Erythroblast (primary cell): Measurements from ENCODE around the gene LPO.

Experiments used
- DNase-seq, 2 experiments: peaks; one replicate each; lab custom pipeline; 2025; lab: John Stamatoyannopoulos, UW
- GATA1 ChIP-seq: IDR thresholded peaks from 2 replicates; pipeline ENCODE4 v1.6.1; 2011; ENCODE audit warnings: low read depth, mild to moderate bottlenecking, control low read depth, low read length, moderate library complexity
- POLR2A ChIP-seq: IDR thresholded peaks from 2 replicates; pipeline ENCODE4 v1.6.1; 2011; ENCODE audit warnings: mild to moderate bottlenecking, low read length

LPO gene

DNA sequence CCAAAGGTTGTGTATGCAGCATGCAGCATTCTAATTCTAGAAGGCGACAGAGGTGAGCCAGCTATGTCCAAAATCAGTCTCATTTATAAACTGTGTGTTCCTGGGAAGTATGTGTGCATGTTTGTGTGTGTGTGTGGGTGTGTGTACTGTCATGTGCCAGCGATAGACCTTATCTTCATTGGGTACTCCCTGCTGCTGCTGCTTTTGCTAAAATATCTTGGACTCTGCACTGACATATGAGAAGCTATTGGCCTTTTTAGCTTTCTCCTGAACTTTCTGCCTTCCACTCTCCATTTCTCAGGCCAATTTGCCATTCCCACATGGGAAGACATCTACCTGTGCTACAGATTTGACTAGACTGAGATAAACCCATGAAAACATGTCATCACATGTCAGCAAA, 2.0 kb upstream of the LPO start:
- TF ChIP-seq GATA1: no peak
- TF ChIP-seq POLR2A: no peak
- DNase-seq: peak; percentile 61 to 71

DNA sequence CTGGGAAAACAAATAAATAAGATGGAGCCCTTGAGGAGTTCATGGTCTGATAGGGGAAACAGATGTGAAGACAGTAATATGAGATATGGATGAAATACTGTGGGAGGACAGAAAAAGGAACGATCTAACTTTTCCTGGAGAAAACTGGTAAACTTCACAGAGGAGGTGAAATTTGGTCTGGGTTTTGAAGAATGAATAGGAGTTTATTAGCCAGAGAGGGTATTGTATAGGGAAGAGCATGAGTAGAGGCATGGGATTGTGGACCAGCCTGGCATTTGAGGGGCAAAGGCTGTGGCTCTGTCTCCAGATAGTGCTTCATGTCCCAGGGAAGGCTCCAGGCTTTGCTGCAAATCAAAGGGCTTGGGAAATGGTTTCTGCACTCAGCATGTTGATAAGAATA, 1.6 kb downstream of the LPO start:
- TF ChIP-seq GATA1 (no peak), POLR2A (no peak)

DNA sequence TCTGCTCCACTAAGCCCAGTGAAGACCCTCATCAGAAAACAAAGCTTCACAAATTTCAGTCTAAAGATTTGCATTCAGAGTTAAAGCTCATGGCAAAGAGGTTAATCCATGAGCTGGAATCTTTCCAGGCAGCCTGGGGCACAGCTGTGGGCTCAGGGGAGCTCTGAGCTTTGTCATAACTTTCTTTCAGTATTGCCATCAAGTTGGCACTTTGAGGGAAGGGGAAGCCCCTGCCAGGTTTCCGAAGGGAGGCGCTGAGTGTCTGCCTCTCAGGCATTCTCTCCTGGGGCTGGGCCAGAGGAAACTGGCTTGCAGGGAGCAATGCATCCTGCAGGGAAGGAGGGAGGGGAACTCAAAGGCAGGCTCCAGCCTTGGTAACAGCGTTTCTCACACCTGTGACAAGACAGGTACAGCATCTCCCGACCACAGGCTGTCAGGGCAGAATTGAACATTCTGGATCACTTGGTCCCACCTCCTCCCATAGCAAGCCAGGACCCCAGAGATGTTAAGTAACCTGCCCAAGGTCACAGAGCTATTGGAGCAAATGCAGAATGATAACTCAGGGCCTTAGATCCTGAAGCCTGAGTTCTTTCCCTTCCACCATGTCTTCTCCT, 3.9 kb downstream of the LPO start:
- no peak for DNase-seq
- TF ChIP-seq GATA1: no peak
- no peak for TF ChIP-seq POLR2A

More for the DNA sequence above, 1.6 kb downstream of the LPO start:
- no peak for DNase-seq

DNA sequence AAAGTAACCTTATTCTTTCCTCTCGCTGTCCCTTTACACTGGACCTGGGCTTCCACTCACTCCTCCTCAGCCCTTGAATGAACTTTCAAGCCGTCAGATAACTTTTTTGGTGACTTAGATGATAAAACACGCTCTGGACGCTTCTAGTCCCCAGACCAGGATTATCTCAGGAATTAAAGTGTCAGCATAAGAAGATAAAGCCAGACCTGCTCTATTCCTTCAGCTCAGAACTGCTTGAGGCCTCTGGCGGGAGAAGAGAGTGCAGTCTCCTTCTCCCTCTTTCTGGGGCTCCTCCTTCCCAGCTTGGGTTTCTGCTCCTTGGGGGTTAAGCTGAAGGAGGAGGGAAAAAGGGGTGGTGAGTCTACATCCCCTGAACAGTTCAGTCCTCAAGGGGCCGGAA, 6.6 kb downstream of the LPO start:
- no peak for TF ChIP-seq GATA1
- no peak for TF ChIP-seq POLR2A
- peak; percentile 8 to 28 for DNase-seq

DNA sequence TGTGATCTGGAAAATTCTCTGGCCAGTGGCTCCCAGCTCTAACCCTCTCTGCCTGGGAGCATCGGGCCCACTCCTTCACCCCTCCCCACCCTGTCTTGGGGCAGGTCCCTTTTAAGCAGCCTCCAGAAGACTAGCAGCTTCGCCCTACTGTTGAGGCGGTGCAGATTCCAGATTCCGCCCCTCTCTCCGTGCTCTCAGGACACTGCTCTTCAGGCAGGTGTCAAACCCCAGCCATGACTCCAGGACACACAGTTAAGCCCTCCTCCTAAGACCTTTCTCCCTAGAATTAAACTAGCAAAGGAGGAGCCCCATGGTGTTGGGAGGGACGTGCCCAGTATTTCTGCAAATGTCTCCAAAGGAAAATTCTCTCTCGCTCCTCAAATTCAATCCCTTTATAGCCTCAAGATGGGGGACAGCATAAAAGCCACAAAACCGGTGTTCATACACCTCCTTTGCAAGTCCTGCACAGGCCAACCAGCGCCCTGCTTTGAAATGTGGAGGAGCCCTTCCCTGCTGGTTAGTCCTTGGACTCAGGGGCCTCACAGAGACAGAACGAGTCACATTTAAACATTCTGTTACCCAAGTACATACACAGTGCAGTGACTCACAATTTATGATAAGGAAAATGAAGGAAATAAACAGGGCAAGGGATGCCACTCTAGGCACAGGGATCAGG, 7.2 kb downstream of the LPO start:
- DNase-seq: no peak
- TF ChIP-seq POLR2A (no peak), GATA1 (no peak)

DNA sequence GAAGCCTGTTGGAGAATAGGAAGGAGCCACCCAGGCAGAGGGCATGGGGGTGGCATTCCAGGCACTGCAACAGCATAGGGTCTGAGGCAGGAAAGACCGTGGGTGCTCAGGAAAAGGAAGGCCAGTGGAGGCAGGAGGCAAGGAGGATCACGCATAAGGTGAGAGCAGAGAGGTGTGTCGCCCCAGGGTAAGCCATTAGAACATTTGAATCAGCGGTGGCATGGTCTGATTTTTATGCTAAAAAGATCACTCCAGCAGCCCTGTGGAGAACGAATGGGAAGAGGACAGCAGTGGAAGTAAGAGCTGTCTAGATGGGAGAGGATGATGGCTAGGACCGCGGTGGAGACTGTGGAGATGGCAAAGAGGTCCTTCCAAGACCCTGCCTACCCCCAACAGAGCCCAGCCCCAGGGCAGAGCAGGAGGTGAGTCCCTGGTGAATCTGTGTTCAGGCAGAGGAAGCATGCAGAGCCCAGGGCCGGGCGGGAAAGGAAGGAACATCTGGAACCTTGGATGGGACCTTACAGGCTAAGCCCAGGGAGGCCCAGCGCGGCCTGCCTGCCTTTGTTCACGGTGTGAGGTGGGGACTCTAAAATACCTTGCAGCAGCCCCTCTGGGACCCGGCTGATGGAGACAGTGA, 7.8 kb downstream of the LPO start:
- no peak for DNase-seq
- no peak for TF ChIP-seq GATA1
- TF ChIP-seq POLR2A: no peak

DNA sequence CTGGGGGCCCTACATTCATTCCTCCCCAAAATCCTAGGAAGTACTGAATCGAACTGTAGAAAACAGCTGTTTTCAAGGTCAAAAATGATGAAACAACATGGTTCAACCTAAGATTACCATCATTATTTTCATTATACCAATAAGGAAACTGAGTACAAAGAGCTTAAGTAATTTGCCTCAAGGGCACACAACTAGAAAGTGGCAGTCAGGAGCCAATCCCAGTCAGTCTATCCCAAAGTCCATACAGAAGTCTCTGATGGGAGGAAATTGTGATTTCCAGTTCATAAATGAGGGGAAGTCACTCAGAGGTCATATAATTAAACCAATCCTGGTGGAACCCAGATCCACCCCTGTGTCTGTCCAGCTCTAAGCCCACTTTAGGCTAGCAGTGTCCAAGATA, 8.4 kb downstream of the LPO start:
- DNase-seq: no peak
- no peak for TF ChIP-seq POLR2A
- TF ChIP-seq GATA1: no peak

DNA sequence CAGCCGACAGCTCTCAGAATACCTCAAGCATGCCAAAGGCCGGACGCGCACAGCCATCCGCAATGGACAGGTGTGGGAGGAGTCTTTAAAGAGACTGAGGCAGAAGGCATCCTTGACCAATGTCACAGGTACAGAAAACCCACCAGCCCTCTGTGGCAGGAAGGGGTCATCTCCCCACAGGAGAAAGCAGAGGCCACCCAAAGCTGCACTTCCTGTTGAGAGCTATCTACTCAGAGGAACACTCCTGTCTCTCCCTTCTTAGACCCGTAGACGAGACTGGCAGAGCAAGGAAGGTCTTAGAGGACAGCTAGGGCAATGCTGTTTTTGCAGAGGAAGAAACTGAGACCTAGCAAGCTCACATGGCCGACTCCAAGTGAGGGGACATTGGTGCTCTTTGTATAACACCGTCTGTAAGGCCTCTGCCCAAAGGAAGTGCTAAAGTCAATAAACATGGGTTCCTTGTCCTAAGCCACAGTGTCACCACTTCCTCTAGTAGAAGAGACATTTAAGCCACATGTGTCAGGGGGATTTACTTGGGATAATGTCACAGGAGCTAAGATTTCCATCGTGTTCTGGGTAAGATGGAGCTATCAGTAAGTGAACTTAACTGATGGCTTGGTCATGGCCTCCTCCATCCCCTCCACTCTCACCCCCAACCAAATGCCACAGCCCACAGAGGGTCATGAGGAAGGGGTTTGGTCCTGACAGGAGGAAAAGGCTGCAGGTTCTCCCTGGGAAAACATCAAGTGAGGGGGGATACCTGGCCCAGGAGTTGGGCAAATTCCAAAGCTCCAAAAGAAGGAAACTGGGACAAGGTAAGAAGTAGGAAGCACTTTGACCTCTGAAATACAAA, 9.4 kb downstream of the LPO start:
- TF ChIP-seq GATA1 (no peak), POLR2A (no peak)
- DNase-seq: no peak

DNA sequence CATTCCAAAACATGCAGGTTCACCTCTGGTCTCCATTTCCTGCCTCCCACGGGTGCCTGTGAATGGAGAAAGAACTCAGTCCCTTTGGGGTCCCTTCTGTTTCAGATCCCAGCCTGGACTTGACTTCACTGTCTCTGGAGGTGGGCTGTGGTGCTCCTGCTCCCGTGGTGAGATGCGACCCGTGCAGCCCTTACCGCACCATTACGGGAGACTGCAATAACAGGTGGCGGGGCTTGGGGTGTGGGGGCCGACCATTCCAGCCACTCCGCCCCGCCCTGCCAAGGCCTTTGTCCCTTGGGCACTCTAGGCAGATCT, 10.5 kb downstream of the LPO start:
- TF ChIP-seq POLR2A: no peak
- no peak for TF ChIP-seq GATA1
- no peak for DNase-seq

DNA sequence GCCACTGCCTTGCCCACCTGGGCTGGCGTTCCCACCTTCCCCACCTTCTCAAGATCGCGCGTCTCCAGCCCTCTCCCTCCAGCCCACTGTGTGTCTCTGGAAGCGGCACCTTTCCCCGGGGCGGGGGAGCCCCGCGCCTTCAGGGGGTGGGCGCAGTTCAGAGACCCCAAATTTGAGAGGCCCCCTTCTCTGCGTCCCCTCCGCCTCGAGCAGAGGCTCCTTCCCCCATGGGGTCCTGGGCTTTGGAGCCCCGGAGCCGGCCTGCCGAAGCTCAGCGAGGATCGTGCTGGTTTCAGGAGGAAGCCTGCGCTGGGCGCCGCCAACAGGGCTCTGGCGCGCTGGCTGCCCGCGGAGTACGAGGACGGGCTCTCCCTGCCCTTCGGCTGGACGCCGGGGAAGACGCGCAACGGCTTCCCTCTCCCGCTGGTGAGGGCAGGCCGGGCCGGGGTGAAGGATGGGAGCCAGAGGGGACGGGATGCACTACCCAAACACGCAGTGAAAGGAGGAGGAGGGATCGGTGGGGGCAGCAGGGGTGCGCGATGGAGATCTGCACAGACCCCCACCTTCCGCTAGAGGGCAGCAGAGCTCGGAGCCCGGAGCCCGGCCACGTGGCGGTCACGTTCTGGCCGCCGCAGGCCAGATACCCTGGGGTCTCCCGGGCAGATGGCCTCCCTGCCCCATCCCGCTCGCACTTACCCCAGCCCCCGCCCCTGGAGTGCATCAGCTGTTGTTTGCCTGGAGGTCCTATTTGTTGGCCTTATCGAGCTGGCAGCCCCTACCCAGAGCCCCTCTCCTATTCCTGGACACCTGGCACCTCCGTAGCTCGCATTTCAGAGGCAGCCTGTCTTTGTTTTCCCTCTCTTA, 11.1 kb downstream of the LPO start:
- TF ChIP-seq GATA1 (no peak), POLR2A (no peak)
- peak; percentile 72 to 82 for DNase-seq

DNA sequence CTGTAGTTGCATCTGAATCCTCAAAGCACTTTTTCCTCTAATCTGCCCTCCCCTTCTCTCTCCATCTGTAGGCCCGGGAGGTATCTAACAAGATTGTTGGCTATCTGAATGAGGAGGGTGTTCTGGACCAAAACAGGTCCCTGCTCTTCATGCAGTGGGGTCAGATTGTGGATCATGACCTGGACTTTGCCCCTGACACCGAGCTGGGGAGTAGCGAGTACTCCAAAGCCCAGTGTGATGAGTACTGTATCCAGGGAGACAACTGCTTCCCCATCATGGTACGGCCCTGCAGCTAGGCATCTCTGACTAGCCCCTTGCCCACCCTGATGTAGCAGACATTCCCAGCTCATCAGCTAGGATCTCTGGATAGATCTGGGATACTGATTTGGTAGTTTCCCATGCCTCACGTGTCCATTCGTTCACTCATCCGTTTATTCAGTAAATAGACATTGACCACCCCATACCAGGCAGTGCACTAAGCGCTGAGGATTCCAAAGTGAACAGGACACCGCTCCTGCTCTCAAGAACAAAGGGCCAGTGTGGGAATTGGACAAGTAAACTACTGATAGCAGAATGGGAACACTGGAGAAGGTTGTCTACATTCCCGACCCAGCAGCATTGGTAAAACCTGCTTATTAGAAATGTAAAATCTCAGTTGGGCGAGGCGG, 12.1 kb downstream of the LPO start:
- no peak for DNase-seq
- TF ChIP-seq GATA1: no peak
- TF ChIP-seq POLR2A: no peak

DNA sequence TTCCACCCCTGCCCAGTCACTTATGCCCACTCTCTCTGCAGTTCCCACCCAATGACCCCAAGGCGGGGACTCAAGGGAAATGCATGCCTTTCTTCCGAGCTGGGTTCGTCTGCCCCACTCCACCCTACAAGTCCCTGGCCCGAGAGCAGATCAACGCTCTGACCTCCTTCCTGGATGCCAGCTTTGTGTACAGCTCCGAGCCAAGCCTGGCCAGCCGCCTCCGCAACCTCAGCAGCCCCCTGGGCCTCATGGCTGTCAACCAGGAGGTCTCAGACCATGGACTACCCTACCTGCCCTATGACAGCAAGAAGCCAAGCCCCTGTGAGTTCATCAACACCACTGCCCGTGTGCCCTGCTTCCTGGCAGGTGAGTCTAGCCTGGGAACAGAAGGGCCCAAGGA, 13.8 kb downstream of the LPO start:
- DNase-seq: no peak
- TF ChIP-seq GATA1 (no peak), POLR2A (no peak)
